OCI-LY1 (cell line): ENCODE measurements around the gene TMEM126A.

ENCODE experiments used
- CTCF ChIP-seq: fragments of 200-600 bp; sonication (generic), shearing (Covaris generic); IDR thresholded peaks from 2 replicates; pipeline ENCODE4 v1.5.1; 2017; ENCODE audit warnings: mild to moderate bottlenecking, antibody characterized with exemption, low read length, moderate library complexity, mixed read lengths
- EZH2 ChIP-seq: fragments of 200-600 bp; sonication (generic), shearing (Covaris generic); IDR thresholded peaks from 2 replicates; pipeline ENCODE4 v1.8.0; 2017; ENCODE audit warnings: borderline replicate concordance, mixed run types, mild to moderate bottlenecking, antibody characterized with exemption, low read length, moderate library complexity, mixed read lengths

GRCh38 chr11:85651118-85651517, 3.4 kb downstream of the TMEM126A start:
- no peak for TF ChIP-seq CTCF
- no peak for TF ChIP-seq EZH2
